ENCODE data around the gene ARHGEF17.

ARHGEF17 gene

GRCh38 chr11:73299751-73300150, 8.3 kb upstream of the ARHGEF17 start:
- H3K4me1 Mint-ChIP-seq: no peaks in the 10 kb centered on the region
- no peaks in the 10 kb centered on the region for H3K9me3 Mint-ChIP-seq
- no peaks in the 10 kb centered on the region for H3K36me3 Mint-ChIP-seq (ENCODE audit: low read depth)
- TF ChIP-seq, protein P1, sequence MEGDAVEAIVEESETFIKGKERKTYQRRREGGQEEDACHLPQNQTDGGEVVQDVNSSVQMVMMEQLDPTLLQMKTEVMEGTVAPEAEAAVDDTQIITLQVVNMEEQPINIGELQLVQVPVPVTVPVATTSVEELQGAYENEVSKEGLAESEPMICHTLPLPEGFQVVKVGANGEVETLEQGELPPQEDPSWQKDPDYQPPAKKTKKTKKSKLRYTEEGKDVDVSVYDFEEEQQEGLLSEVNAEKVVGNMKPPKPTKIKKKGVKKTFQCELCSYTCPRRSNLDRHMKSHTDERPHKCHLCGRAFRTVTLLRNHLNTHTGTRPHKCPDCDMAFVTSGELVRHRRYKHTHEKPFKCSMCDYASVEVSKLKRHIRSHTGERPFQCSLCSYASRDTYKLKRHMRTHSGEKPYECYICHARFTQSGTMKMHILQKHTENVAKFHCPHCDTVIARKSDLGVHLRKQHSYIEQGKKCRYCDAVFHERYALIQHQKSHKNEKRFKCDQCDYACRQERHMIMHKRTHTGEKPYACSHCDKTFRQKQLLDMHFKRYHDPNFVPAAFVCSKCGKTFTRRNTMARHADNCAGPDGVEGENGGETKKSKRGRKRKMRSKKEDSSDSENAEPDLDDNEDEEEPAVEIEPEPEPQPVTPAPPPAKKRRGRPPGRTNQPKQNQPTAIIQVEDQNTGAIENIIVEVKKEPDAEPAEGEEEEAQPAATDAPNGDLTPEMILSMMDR (IDR thresholded peaks at IDR 0.05; ENCODE audit: unreplicated experiment in 3 of 3): no peak
- H3K4me3 Mint-ChIP-seq: no peak overlapping the region
- H3K27ac Mint-ChIP-seq: no peak overlapping the region
- peaks cover 6% of the 10 kb centered on the region for H3K27me3 Mint-ChIP-seq (ENCODE audit: low read depth)

GRCh38 chr11:73306069-73306841, 1.8 kb upstream of the ARHGEF17 start:
- peak overlapping the region; percentile 89 to 99 (median 92) for H3K27ac Mint-ChIP-seq
- H3K4me1 Mint-ChIP-seq: peaks cover 21% of the 10 kb centered on the region
- no peaks in the 10 kb centered on the region for H3K36me3 Mint-ChIP-seq (ENCODE audit: low read depth)
- H3K4me3 Mint-ChIP-seq: peak overlapping the region; percentile 57 to 85 (median 60)
- H3K27me3 Mint-ChIP-seq (ENCODE audit: low read depth): no peaks in the 10 kb centered on the region
- TF ChIP-seq, protein P1 (IDR thresholded peaks at IDR 0.05; ENCODE audit: unreplicated experiment in 3 of 3): no peak
- H3K9me3 Mint-ChIP-seq: no peaks in the 10 kb centered on the region

- Mint-ChIP-seq H3K27me3 (ENCODE audit: low read depth) (no peaks in the 10 kb centered on the region), H3K36me3 (ENCODE audit: low read depth) (peaks cover 3% of the 10 kb centered on the region), H3K9me3 (no peaks in the 10 kb centered on the region), H3K4me3 (peak overlapping the region; percentile 84 to 85 (median 84)), H3K27ac (peak overlapping the region; percentile 89 to 99 (median 92)), H3K4me1 (peaks cover 28% of the 10 kb centered on the region)
- TF ChIP-seq, protein P1 (IDR thresholded peaks at IDR 0.05; ENCODE audit: unreplicated experiment in 3 of 3): no peak
These were observed 1.1 kb upstream of the ARHGEF17 start for GRCh38 chr11:73306977-73307322.

DNA sequence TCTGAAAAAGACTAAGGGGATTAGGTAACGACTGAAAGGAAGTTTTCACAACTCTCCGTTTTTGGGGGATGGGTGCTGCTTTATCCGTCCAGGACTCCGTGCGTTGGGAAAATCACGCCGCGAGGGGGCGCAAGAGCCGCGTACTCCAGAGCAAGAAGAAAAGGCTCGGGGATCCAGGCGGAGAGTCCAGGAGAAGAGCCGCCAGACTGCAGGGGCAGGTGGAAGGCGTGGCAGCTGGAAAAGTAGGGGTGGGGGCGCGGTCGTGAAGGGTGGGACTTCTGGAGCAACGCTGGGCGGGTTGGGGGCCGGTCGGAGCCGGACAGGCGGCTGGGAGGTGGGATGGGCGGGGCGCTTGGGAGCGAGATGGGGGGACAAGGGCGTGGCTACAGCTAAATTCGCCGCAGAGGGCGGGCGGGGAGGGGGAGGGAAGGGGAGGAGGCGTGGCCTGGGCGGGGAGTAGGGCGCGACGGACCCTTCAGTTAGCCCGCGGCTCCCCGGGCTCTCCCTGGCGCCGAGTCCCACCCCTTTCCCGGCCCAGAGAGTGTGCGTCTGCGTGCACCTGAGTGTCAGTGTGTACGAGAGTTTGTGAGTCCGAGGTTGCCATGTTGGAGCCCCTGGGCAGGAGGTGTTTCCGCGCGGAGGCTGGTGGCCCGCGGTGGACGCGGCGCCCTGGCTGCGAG, 613 bp upstream of the ARHGEF17 start:
- peaks cover 33% of the 10 kb centered on the region for H3K4me1 Mint-ChIP-seq
- H3K4me3 Mint-ChIP-seq: peak overlapping the region; percentile 84 to 85 (median 84)
- peak overlapping the region; percentile 89 to 99 (median 92) for H3K27ac Mint-ChIP-seq
- no peaks in the 10 kb centered on the region for H3K27me3 Mint-ChIP-seq (ENCODE audit: low read depth)
- TF ChIP-seq, protein P1 (IDR thresholded peaks at IDR 0.05; ENCODE audit: unreplicated experiment in 3 of 3): peak; percentile 79 to 82 (median 82)
- H3K9me3 Mint-ChIP-seq: no peaks in the 10 kb centered on the region
- peaks cover 5% of the 10 kb centered on the region for H3K36me3 Mint-ChIP-seq (ENCODE audit: low read depth)

GRCh38 chr11:73308961-73309919, 1.2 kb downstream of the ARHGEF17 start:
- Mint-ChIP-seq H3K4me1 (peaks cover 51% of the 10 kb centered on the region), H3K4me3 (peak overlapping the region; percentile 84 to 92 (median 85)), H3K9me3 (no peaks in the 10 kb centered on the region), H3K36me3 (ENCODE audit: low read depth) (peaks cover 5% of the 10 kb centered on the region), H3K27me3 (ENCODE audit: low read depth) (no peaks in the 10 kb centered on the region), H3K27ac (peak overlapping the region in 2 of 3 experiments; percentile 72 to 87)
- TF ChIP-seq, protein P1 (IDR thresholded peaks at IDR 0.05; ENCODE audit: unreplicated experiment in 3 of 3): no peak

All from nephron (organoid).